ENCODE results near the gene GLCCI1. TPM values are rescaled to one million over a fixed set of nuclear protein-coding genes. Genes with fewer than 3 reads are reported as not detected.
"Not testable (repeated sequence)": the region's sequence is repeated elsewhere in the genome, so short reads cannot be mapped to it uniquely, and the experiment has no call there.

GLCCI1 gene
- total RNA-seq, 1 experiment from 2014 or later: 12.9 TPM

DNA sequence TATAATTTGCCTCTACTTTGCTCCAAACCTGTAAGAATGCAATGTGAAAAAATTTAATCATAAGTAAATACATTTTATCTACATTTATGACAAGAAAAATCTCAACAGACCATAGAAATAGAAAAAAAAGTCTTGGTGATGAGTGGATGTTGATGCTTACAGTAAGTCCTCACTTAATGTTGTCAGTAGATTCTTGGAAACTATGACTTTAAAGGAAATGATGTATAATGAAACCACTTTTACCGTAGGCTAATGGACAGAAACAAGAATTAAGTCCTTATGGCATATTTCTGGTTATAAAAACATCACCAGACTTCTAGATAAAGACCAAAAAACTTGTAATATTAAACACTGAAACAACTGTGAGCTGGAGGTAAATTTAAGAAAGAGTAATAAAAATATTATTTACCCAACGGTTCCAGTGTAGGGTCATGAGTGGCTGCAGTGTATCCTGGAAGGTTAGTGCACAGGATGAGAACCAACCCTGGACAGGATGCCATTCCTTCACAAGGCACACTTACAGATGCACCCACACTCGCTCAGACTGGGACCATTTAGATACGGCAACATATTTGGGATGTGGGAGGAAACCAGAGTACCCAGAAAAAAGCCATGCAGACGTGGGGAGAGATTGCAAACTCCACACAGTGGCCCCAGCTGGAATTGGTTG lies 76.3 kb downstream of the GLCCI1 start:
- H3K27ac Mint-ChIP-seq (ENCODE audit: unreplicated experiment): no peak overlapping the region
- intact Hi-C loops (cut with micrococcal nuclease; ENCODE audit: unreplicated experiment): loop anchor here (10.0 kb wide), 1 partner anchor 250 kb away; no protein-coding TSS in a partner anchor
- no TSS peak for BruUV-seq (replicated peaks)
- CTCF ChIA-PET: no interaction called here
- no peaks in the 10 kb centered on the region for H3K9me3 Mint-ChIP-seq (ENCODE audit: low read depth, unreplicated experiment)
- no peaks in the 10 kb centered on the region for H3K36me3 Mint-ChIP-seq (ENCODE audit: insufficient read depth, unreplicated experiment)
- DNase-seq: no peak
- H3K4me1 Mint-ChIP-seq (ENCODE audit: low read depth, unreplicated experiment): no peaks in the 10 kb centered on the region
- TF ChIP-seq, protein P1, sequence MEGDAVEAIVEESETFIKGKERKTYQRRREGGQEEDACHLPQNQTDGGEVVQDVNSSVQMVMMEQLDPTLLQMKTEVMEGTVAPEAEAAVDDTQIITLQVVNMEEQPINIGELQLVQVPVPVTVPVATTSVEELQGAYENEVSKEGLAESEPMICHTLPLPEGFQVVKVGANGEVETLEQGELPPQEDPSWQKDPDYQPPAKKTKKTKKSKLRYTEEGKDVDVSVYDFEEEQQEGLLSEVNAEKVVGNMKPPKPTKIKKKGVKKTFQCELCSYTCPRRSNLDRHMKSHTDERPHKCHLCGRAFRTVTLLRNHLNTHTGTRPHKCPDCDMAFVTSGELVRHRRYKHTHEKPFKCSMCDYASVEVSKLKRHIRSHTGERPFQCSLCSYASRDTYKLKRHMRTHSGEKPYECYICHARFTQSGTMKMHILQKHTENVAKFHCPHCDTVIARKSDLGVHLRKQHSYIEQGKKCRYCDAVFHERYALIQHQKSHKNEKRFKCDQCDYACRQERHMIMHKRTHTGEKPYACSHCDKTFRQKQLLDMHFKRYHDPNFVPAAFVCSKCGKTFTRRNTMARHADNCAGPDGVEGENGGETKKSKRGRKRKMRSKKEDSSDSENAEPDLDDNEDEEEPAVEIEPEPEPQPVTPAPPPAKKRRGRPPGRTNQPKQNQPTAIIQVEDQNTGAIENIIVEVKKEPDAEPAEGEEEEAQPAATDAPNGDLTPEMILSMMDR (IDR thresholded peaks at IDR 0.05; ENCODE audit: unreplicated experiment): no peak
- no peaks in the 10 kb centered on the region for H3K27me3 Mint-ChIP-seq (ENCODE audit: unreplicated experiment)
- no peak overlapping the region for H3K4me3 Mint-ChIP-seq (ENCODE audit: low read depth, unreplicated experiment)

DNA sequence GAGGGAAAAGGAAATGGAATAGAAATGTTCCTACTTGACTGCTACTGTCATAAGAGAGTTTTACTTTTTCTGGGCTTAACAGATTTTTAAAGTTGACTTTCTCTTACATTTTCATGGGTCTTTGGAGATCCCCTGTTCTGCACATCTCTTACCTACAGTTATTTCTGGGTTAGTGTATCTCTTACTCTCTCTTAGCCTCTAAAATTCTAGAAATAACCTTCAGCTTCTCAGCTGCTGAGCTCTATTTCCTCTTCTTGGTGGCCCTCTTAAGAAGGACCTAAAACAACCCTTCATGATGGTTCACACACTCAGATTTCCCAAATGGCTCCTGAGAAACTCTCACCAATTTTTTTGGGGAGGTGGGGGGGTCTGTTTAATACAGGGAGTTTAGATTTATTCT lies 79.5 kb downstream of the GLCCI1 start:
- H3K27ac Mint-ChIP-seq (ENCODE audit: unreplicated experiment); H3K27me3 Mint-ChIP-seq (ENCODE audit: unreplicated experiment); BruUV-seq (replicated peaks); H3K9me3 Mint-ChIP-seq (ENCODE audit: low read depth, unreplicated experiment); H3K4me1 Mint-ChIP-seq (ENCODE audit: low read depth, unreplicated experiment); H3K4me3 Mint-ChIP-seq (ENCODE audit: low read depth, unreplicated experiment); DNase-seq; H3K36me3 Mint-ChIP-seq (ENCODE audit: insufficient read depth, unreplicated experiment): not testable (repeated sequence)
- CTCF ChIA-PET: interaction anchor here (0.6 kb wide), 1 partner anchor 219 kb away, joined by 6 read pairs; no protein-coding TSS in a partner anchor
- intact Hi-C loops (cut with micrococcal nuclease; ENCODE audit: unreplicated experiment): loop anchor here (10.0 kb wide), 1 partner anchor 247 kb away; no protein-coding TSS in a partner anchor

DNA sequence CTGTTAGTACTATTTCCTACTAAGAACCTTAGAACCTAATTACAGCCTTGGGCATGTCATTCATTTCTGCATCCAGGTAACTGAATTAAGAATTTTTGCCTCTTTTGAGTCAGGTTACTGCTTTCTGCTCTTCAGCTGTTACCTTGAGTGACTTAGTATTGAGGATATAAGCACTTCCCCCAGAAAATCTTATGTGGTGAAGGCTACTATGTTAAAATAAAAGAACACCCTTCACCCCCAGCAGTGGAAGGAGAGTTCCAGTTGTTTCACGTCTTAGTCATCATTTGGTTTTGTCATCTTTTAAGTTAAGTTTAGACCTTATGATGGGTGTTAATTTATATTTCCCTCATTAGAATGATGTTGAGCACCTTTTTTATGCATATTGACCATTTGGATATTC lies 82.8 kb downstream of the GLCCI1 start:
- no peaks in the 10 kb centered on the region for H3K9me3 Mint-ChIP-seq (ENCODE audit: low read depth, unreplicated experiment)
- CTCF ChIA-PET: interaction anchor here (1.3 to 1.6 kb wide), 2 partner anchors 16 to 361 kb away, joined by 3 to 4 read pairs; no protein-coding TSS in a partner anchor
- H3K4me3 Mint-ChIP-seq (ENCODE audit: low read depth, unreplicated experiment): no peak overlapping the region
- no peaks in the 10 kb centered on the region for H3K27me3 Mint-ChIP-seq (ENCODE audit: unreplicated experiment)
- intact Hi-C loops (cut with micrococcal nuclease; ENCODE audit: unreplicated experiment): no loop called here
- TF ChIP-seq, protein P1 (IDR thresholded peaks at IDR 0.05; ENCODE audit: unreplicated experiment): no peak
- no peak for DNase-seq
- no peaks in the 10 kb centered on the region for H3K4me1 Mint-ChIP-seq (ENCODE audit: low read depth, unreplicated experiment)
- no peak overlapping the region for H3K27ac Mint-ChIP-seq (ENCODE audit: unreplicated experiment)
- no TSS peak for BruUV-seq (replicated peaks)
- no peaks in the 10 kb centered on the region for H3K36me3 Mint-ChIP-seq (ENCODE audit: insufficient read depth, unreplicated experiment)

DNA sequence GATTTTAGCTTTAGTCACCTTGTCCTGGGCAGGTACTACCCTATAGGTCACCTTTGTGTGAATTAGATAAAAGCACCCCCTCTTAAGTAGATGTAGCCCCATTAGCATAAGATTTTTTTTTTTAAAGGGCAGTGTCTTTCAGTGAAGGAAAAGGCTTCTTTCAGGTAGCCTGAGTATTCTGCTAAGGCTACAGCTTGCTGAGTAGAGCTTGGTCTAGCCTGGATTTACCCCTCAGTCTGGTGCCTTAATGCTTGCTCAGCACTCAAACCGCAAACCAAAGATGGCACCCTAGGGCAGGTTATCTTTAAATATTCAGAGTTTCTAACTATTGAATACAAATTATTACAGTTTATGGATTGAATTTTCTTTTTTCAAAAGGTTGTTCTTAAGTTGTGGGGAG lies 83.4 kb downstream of the GLCCI1 start:
- H3K27ac Mint-ChIP-seq (ENCODE audit: unreplicated experiment): no peak overlapping the region
- no peaks in the 10 kb centered on the region for H3K36me3 Mint-ChIP-seq (ENCODE audit: insufficient read depth, unreplicated experiment)
- no peak overlapping the region for H3K4me3 Mint-ChIP-seq (ENCODE audit: low read depth, unreplicated experiment)
- H3K9me3 Mint-ChIP-seq (ENCODE audit: low read depth, unreplicated experiment): no peaks in the 10 kb centered on the region
- DNase-seq: no peak
- no TSS peak for BruUV-seq (replicated peaks)
- intact Hi-C loops (cut with micrococcal nuclease; ENCODE audit: unreplicated experiment): no loop called here
- H3K27me3 Mint-ChIP-seq (ENCODE audit: unreplicated experiment): no peaks in the 10 kb centered on the region
- H3K4me1 Mint-ChIP-seq (ENCODE audit: low read depth, unreplicated experiment): no peaks in the 10 kb centered on the region
- CTCF ChIA-PET: interaction anchor here (1.3 to 1.6 kb wide), 2 partner anchors 17 to 361 kb away, joined by 3 to 4 read pairs; no protein-coding TSS in a partner anchor
- TF ChIP-seq, protein P1 (IDR thresholded peaks at IDR 0.05; ENCODE audit: unreplicated experiment): no peak

DNA sequence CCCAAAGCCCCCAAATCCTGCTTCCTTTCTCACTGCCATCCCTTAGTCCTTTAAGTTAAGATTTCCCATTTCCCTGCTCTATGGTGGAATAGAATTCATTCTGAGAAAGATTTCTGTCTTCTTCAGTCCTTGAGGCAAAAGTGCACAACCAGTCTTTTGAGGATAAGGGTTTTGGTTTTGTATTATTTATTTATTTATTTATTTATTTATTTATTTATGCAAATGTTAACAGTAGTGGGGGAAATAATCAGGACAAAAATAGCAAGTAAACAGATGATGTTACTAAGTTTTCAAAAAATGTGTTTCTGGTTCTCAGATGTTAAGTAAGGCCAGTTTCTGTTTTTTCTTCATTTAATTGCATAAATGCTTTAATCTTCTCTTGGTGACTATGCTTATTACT lies 84.2 kb downstream of the GLCCI1 start:
- Mint-ChIP-seq H3K9me3 (ENCODE audit: low read depth, unreplicated experiment) (no peaks in the 10 kb centered on the region), H3K4me3 (ENCODE audit: low read depth, unreplicated experiment) (no peak overlapping the region), H3K27me3 (ENCODE audit: unreplicated experiment) (no peaks in the 10 kb centered on the region), H3K4me1 (ENCODE audit: low read depth, unreplicated experiment) (no peaks in the 10 kb centered on the region), H3K36me3 (ENCODE audit: insufficient read depth, unreplicated experiment) (no peaks in the 10 kb centered on the region), H3K27ac (ENCODE audit: unreplicated experiment) (no peak overlapping the region)
- BruUV-seq (replicated peaks): no TSS peak
- DNase-seq: no peak
- CTCF ChIA-PET: no interaction called here
- TF ChIP-seq, protein P1 (IDR thresholded peaks at IDR 0.05; ENCODE audit: unreplicated experiment): no peak
- intact Hi-C loops (cut with micrococcal nuclease; ENCODE audit: unreplicated experiment): no loop called here

Measured in Calu3 (cell line).